ENCODE results near the gene RPL7L1. TPM values are rescaled to one million over a fixed set of nuclear protein-coding genes. Genes with fewer than 3 reads are reported as not detected.

The RPL7L1 gene
- total and polyA plus RNA-seq, 2 of the 13 experiments (the other 11 are each of a cell fraction or from before 2014, with no cell fraction given): 51.6 to 179 TPM

GRCh38 chr6:42841844-42842584, 37.4 kb upstream of the RPL7L1 start (continued):
- no peak for TF ChIP-seq ZBTB10 (CRISPR knock-in tag; IDR thresholded peaks at IDR 0.05; ENCODE audit: borderline replicate concordance)
- TF ChIP-seq SUZ12 (IDR thresholded peaks at IDR 0.05; ENCODE audit: low read depth, low read length): no peak

DNA sequence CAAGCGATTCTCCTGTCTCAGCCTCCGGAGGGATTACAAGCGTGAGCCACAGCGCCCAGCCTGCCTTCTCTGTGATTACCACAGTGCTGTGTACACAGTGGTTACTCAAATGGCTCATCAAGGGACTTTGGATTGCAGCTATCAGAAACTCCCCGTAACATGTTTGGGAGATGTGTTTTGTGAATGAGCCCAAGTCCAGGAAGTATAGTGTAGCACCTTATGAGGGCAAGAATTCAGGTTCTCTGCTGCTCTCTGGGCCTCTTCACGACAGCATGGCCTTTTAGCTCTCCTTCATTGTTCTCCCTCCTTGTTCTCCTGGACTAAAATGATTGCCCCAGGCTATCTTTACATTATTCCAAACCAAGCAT, 34.1 kb upstream of the RPL7L1 start:
- FAIRE-seq (peak; percentile 96), DNase-seq (ENCODE audit: low spot score) (peak; percentile 94), ATAC-seq (peak; percentile 100)
- H3K27me3 ChIP-seq (ENCODE audit: control insufficient read depth in 1 of 2, insufficient read depth in 2 of 2, low read length in 2 of 2): no peaks in the 10 kb centered on the region
- H3K9ac ChIP-seq (ENCODE audit: insufficient read depth, low read depth, low read length): peak overlapping the region; percentile 32; the same call in 1 of the 2 replicates
- BruUV-seq (replicated peaks): no TSS peak
- H3K4me1 ChIP-seq (ENCODE audit: insufficient read depth, low read length): peaks cover 26% of the 10 kb centered on the region
- no peaks in the 10 kb centered on the region for H3K9me3 ChIP-seq (ENCODE audit: low read length)
- H3K36me3 ChIP-seq (replicated peaks in 1 of 2; ENCODE audit: control insufficient read depth in 1 of 2, insufficient read depth in 2 of 2, low read length in 2 of 2): peaks cover 0 to 3% of the 10 kb centered on the region in 2 experiments; a peak in 2 of 5 replicates
- H3K27ac ChIP-seq (ENCODE audit: extremely low read length, insufficient read depth, low read length): peak overlapping the region; percentile 75
- no peak overlapping the region for H2AFZ ChIP-seq (ENCODE audit: low read length)
- peak overlapping the region; percentile 59 for H3K4me2 ChIP-seq (ENCODE audit: low read depth, low read length)
- 6% methylated on average over 6 of the region's 6 CpGs for WGBS (ENCODE audit: low lambda C conversion rate)
- in situ Hi-C loops (cut with HindIII; ENCODE audit: extremely low pct_ligation_motif_present, low pct_unique_long_range_greater_than_20kb): no loop called here
- intact Hi-C loops (cut with micrococcal nuclease; ENCODE audit: unreplicated experiment): no loop called here
- CTCF ChIA-PET (ENCODE audit: low intra/inter-chr PET ratio, low total read pairs): no interaction called here
- POLR2A ChIA-PET: interaction anchor here (0.6 to 2.2 kb wide), 6 partner anchors 15 to 99 kb away, joined by 3 to 14 read pairs (median 5); partner anchors contain the start of genes RPL7L1 and TBCC
- H4K20me1 ChIP-seq (ENCODE audit: insufficient read depth, low read length): no peaks in the 10 kb centered on the region
- no peaks in the 10 kb centered on the region for H3K79me2 ChIP-seq (ENCODE audit: insufficient read depth, low read length)
- H3K4me3 ChIP-seq (replicated peaks in 1 of 3; ENCODE audit: insufficient read depth in 1 of 3, low read depth in 2 of 3, low read length in 3 of 3): 0 out of 6 replicates have a peak overlapping the region, but pooled peaks of 1 of the 3 experiments have one; percentile 7
- peak; percentile 76 for TF ChIP-seq FOXA1 (IDR thresholded peaks at IDR 0.05)
- TF ChIP-seq FOXA1 (CRISPR knock-in tag; IDR thresholded peaks at IDR 0.05): peak; percentile 99
- TF ChIP-seq ZSCAN29 (CRISPR knock-in tag; conservative IDR thresholded peaks at IDR 0.05): peak; percentile 77
- peak; percentile 92 for TF ChIP-seq CBX1 (IDR thresholded peaks at IDR 0.05; ENCODE audit: low read depth)
- peak; percentile 31; the same call in 1 of the 2 replicates for TF ChIP-seq PHF21A (CRISPR knock-in tag; IDR thresholded peaks at IDR 0.05)
- TF ChIP-seq, protein P1, sequence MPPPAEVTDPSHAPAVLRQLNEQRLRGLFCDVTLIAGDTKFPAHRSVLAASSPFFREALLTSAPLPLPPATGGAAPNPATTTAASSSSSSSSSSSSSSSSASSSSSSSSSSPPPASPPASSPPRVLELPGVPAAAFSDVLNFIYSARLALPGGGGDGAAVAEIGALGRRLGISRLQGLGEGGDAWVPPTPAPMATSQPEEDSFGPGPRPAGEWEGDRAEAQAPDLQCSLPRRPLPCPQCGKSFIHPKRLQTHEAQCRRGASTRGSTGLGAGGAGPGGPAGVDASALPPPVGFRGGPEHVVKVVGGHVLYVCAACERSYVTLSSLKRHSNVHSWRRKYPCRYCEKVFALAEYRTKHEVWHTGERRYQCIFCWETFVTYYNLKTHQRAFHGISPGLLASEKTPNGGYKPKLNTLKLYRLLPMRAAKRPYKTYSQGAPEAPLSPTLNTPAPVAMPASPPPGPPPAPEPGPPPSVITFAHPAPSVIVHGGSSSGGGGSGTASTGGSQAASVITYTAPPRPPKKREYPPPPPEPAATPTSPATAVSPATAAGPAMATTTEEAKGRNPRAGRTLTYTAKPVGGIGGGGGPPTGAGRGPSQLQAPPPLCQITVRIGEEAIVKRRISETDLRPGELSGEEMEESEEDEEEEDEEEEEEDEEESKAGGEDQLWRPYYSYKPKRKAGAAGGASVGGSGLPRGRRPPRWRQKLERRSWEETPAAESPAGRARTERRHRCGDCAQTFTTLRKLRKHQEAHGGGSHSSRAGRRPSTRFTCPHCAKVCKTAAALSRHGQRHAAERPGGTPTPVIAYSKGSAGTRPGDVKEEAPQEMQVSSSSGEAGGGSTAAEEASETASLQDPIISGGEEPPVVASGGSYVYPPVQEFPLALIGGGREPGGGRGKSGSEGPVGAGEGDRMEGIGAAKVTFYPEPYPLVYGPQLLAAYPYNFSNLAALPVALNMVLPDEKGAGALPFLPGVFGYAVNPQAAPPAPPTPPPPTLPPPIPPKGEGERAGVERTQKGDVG (CRISPR knock-in tag; IDR thresholded peaks at IDR 0.05; ENCODE audit: borderline replicate concordance): no peak
- 0 out of 2 replicates have a peak, but pooled peaks have one; percentile 37 for TF ChIP-seq PRDM10 (CRISPR knock-in tag; IDR thresholded peaks at IDR 0.05; ENCODE audit: low read depth)
- peak; percentile 44; the same call in 1 of the 2 replicates for TF ChIP-seq ETV5 (CRISPR knock-in tag; IDR thresholded peaks at IDR 0.05; ENCODE audit: borderline replicate concordance)
- peak; percentile 94 for TF ChIP-seq ADNP (CRISPR knock-in tag; IDR thresholded peaks at IDR 0.05)
- peak; percentile 11; the same call in 1 of the 2 replicates for TF ChIP-seq TCF7 (IDR thresholded peaks at IDR 0.05; ENCODE audit: low read depth)
- TF ChIP-seq MED13 (CRISPR knock-in tag; IDR thresholded peaks at IDR 0.05): peak; percentile 49; the same call in 1 of the 2 replicates
